Measurements from ENCODE around the gene NKD2. TPM values are rescaled to one million over a fixed set of nuclear protein-coding genes. Genes with fewer than 3 reads are reported as not detected.

NKD2 gene
- total RNA-seq, 1 donor from 2014 or later, result not detected

DNA sequence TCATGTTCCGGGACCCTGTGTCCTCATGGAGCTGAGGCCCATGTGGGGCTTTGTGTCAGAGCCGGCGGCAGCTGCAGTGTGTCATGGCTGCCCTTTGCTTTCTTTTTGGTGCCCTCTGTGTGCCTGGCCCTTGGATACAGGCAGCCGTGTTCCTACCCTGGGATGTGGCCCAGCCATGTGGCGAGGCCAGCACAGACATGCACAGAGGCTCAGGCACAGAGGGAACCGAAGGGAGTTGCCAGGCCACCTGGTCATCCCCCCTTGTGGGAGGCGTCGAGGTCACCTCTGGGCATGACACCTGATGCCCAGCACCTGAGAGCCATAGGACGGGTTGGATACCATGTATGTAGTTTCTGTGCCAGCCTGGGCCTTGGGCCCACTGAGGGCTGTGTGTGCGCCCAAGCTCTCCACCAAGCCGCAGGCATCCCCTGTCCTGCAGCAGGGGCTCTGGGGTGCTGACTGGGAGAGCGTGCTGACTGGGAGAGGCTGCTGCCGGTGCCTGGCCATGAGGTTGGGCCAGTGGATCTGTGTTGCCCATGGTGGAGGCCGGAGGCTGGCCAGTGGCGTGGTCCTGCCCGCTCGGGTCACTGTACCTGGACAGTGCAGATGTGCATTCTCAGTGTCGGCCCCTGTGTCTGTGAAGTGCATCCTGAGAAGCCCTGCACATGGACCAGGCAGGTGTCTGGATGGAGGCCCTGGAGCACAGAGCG lies 4.8 kb downstream of the NKD2 start:
- Mint-ChIP-seq H3K9me3 (ENCODE audit: unreplicated experiment) (no peaks in the 10 kb centered on the region), H3K4me3 (ENCODE audit: unreplicated experiment) (no peak overlapping the region), H3K36me3 (ENCODE audit: unreplicated experiment) (no peaks in the 10 kb centered on the region), H3K27me3 (ENCODE audit: unreplicated experiment) (peaks cover 34% of the 10 kb centered on the region), H3K27ac (ENCODE audit: unreplicated experiment) (no peak overlapping the region), H3K4me1 (ENCODE audit: unreplicated experiment) (no peaks in the 10 kb centered on the region)
- TF ChIP-seq, protein P1, sequence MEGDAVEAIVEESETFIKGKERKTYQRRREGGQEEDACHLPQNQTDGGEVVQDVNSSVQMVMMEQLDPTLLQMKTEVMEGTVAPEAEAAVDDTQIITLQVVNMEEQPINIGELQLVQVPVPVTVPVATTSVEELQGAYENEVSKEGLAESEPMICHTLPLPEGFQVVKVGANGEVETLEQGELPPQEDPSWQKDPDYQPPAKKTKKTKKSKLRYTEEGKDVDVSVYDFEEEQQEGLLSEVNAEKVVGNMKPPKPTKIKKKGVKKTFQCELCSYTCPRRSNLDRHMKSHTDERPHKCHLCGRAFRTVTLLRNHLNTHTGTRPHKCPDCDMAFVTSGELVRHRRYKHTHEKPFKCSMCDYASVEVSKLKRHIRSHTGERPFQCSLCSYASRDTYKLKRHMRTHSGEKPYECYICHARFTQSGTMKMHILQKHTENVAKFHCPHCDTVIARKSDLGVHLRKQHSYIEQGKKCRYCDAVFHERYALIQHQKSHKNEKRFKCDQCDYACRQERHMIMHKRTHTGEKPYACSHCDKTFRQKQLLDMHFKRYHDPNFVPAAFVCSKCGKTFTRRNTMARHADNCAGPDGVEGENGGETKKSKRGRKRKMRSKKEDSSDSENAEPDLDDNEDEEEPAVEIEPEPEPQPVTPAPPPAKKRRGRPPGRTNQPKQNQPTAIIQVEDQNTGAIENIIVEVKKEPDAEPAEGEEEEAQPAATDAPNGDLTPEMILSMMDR (IDR thresholded peaks at IDR 0.05), result no peak
- DNase-seq (ENCODE audit: extremely low spot score, unreplicated experiment), result no peak

DNA sequence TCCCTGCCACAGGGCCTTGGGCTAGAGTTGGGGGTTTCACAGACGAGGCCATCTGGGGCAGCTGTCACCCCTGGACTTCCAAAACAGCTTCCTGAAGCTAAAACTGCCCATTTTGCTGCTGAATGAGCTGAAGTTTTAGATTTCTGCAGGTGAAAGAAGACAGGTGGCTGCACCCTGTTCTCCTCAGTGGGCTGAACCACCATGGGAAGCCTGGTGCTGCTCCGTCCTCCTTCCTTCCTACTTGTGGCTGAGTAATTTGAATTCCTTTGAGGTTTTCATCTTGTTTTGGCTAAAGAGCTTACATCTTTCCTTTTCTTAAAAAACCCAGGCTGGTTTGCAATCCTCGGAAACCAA lies 5.3 kb downstream of the NKD2 start:
- DNase-seq (ENCODE audit: extremely low spot score, unreplicated experiment), result no peak
- H3K27me3 Mint-ChIP-seq (ENCODE audit: unreplicated experiment), result peaks cover 34% of the 10 kb centered on the region
- no peak overlapping the region for H3K4me3 Mint-ChIP-seq (ENCODE audit: unreplicated experiment)
- H3K27ac Mint-ChIP-seq (ENCODE audit: unreplicated experiment), result no peak overlapping the region
- no peaks in the 10 kb centered on the region for H3K9me3 Mint-ChIP-seq (ENCODE audit: unreplicated experiment)
- H3K4me1 Mint-ChIP-seq (ENCODE audit: unreplicated experiment), result no peaks in the 10 kb centered on the region
- TF ChIP-seq, protein P1 (IDR thresholded peaks at IDR 0.05), result no peak
- H3K36me3 Mint-ChIP-seq (ENCODE audit: unreplicated experiment), result no peaks in the 10 kb centered on the region

DNA sequence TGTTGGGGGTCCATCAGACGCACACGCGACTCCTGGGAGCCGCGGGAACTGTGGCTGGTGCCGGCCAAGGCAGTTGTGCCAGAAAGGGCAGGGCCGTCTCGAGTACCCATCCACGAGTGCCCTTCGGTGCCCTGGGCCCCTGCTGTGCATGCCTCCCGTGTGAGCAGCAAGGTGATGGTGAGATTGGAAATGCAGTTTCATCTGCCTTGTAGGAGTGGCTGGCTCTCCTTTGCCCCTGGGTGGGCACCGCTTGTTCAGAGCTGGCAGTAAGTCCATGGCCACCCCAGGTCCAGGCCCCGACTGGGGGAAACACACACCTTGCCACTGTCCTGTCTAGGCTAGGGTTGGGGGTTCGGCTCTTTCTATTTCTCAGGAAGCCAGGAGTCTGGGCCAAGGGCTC lies 5.7 kb downstream of the NKD2 start:
- Mint-ChIP-seq H3K27me3 (ENCODE audit: unreplicated experiment) (peaks cover 34% of the 10 kb centered on the region), H3K36me3 (ENCODE audit: unreplicated experiment) (no peaks in the 10 kb centered on the region), H3K9me3 (ENCODE audit: unreplicated experiment) (no peaks in the 10 kb centered on the region), H3K27ac (ENCODE audit: unreplicated experiment) (no peak overlapping the region), H3K4me1 (ENCODE audit: unreplicated experiment) (no peaks in the 10 kb centered on the region), H3K4me3 (ENCODE audit: unreplicated experiment) (no peak overlapping the region)
- no peak for DNase-seq (ENCODE audit: extremely low spot score, unreplicated experiment)
- TF ChIP-seq, protein P1 (IDR thresholded peaks at IDR 0.05), result no peak

DNA sequence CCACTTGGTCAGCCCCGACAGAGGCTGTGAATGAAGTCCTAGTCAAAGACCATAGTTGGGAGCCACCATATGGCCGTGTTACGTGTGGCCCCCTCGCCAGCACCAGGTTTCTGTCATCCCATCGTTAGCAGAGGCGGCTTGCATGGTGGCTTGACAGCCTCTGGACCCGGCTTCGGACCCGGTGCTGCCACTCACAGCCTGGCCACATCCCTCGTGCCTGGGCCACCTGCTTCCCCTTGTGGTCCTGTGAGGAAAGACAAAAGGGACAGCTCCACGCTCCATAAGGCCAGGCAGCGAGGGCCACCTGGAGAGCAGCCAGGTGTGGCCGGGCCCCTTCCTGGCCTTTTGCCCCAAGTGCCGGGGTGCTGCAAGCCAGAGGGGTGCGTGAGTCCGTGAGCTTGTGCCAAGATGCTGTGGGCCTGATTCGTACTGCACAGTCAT lies 6.2 kb downstream of the NKD2 start:
- Mint-ChIP-seq H3K27me3 (ENCODE audit: unreplicated experiment) (peaks cover 35% of the 10 kb centered on the region), H3K27ac (ENCODE audit: unreplicated experiment) (no peak overlapping the region), H3K36me3 (ENCODE audit: unreplicated experiment) (no peaks in the 10 kb centered on the region), H3K4me3 (ENCODE audit: unreplicated experiment) (no peak overlapping the region), H3K9me3 (ENCODE audit: unreplicated experiment) (no peaks in the 10 kb centered on the region), H3K4me1 (ENCODE audit: unreplicated experiment) (no peaks in the 10 kb centered on the region)
- no peak for DNase-seq (ENCODE audit: extremely low spot score, unreplicated experiment)
- TF ChIP-seq, protein P1 (IDR thresholded peaks at IDR 0.05), result no peak

DNA sequence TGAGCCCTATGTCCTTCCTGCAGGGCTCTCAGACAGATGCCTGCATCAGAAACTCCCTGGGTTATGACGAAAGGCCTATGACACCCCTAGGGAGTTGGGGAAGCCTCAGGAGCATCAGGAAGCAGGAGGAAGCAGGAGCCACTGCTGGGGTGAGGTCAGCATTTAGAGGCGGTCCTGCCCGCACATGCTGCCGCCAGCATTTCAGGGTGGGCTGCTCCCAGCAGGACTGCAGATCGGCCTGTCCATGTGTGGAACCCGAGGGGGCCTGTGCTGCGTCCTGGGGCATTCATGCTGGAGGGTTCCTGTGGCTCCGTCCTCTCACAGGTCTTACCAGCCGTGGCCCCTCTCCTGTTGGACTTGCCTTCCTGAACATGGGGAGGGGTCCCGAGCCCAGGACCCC lies 6.9 kb downstream of the NKD2 start:
- DNase-seq (ENCODE audit: extremely low spot score, unreplicated experiment), result no peak

More for the DNA sequence above, 6.9 kb downstream of the NKD2 start:
- TF ChIP-seq, protein P1 (IDR thresholded peaks at IDR 0.05), result no peak
- Mint-ChIP-seq H3K27me3 (ENCODE audit: unreplicated experiment) (peaks cover 32% of the 10 kb centered on the region), H3K4me1 (ENCODE audit: unreplicated experiment) (no peaks in the 10 kb centered on the region), H3K27ac (ENCODE audit: unreplicated experiment) (no peak overlapping the region), H3K9me3 (ENCODE audit: unreplicated experiment) (no peaks in the 10 kb centered on the region), H3K4me3 (ENCODE audit: unreplicated experiment) (no peak overlapping the region), H3K36me3 (ENCODE audit: unreplicated experiment) (no peaks in the 10 kb centered on the region)

Data from osteocyte (in vitro differentiated cells).